GM12872 (cell line): ENCODE results near the gene PTCH1.

ENCODE experiments used
- CTCF ChIP-seq: IDR thresholded peaks from 3 replicates; pipeline ENCODE4 v1.5.1; 2011; ENCODE audit warnings: low read depth, mild to moderate bottlenecking, low read length, moderate library complexity; ENCODE audit not compliant: insufficient read depth

The PTCH1 gene

GRCh38 chr9:95486318-95486717 lies 30.5 kb downstream of the PTCH1 start:
- no peak for TF ChIP-seq CTCF

- no peak for TF ChIP-seq CTCF
These were observed 32.5 kb downstream of the PTCH1 start for GRCh38 chr9:95484225-95484624.

- TF ChIP-seq CTCF = no peak
These were observed 33.3 kb downstream of the PTCH1 start for GRCh38 chr9:95483431-95483830.

- no peak for TF ChIP-seq CTCF
These were observed 34.1 kb downstream of the PTCH1 start for GRCh38 chr9:95482621-95483020.

- TF ChIP-seq CTCF = no peak
These were observed 35.8 kb downstream of the PTCH1 start for GRCh38 chr9:95481000-95481399.

GRCh38 chr9:95480346-95480745 lies 36.4 kb downstream of the PTCH1 start:
- no peak for TF ChIP-seq CTCF

- no peak for TF ChIP-seq CTCF
These were observed 37.4 kb downstream of the PTCH1 start for GRCh38 chr9:95479330-95479729.

GRCh38 chr9:95478335-95478734 lies 38.4 kb downstream of the PTCH1 start:
- no peak for TF ChIP-seq CTCF
